ENCODE data around the gene PRICKLE1. TPM values are rescaled to one million over a fixed set of nuclear protein-coding genes. Genes with fewer than 3 reads are reported as not detected.

Gene PRICKLE1
- total and polyA plus RNA-seq, 2 experiments from 2014 or later = 16.5 to 25.9 TPM

DNA sequence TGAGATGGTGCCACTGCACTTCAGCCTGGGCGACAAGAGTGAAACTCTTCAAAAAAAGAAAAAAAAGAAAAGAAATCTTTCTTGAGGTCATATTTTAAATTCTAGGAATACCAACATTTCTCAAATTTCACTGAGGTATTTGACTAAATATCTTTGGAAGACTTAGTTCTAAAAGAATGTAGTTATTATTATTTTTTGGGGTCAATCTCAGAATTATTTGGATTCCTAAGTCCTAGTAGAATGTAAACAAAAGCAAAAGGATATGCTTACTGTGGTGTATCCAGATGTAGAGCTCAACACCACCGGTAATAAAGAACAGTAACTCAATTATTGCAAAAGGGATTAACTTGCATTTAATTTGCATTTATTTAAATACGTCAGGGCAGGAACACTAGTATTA lies 25.0 kb downstream of the PRICKLE1 start:
- 76% methylated on average over 3 of the region's 3 CpGs for WGBS (ENCODE audit: low lambda C conversion rate, missing lambda C conversion rate)
- Histone ChIP-seq H3K4me3 (no peak overlapping the region), H3K9me2 (replicated peaks; ENCODE audit: insufficient read depth) (no peaks in the 10 kb centered on the region), H4K20me1 (ENCODE audit: insufficient read depth, poor library complexity, severe bottlenecking) (peaks cover 26% of the 10 kb centered on the region), H3K4me1 (ENCODE audit: insufficient read depth) (no peaks in the 10 kb centered on the region), H3K9me3 (ENCODE audit: low read depth) (no peaks in the 10 kb centered on the region), H3K36me3 (replicated peaks; ENCODE audit: insufficient read depth, low read depth) (no peaks in the 10 kb centered on the region), H3K27me3 (no peaks in the 10 kb centered on the region), H3K79me2 (peaks cover 81% of the 10 kb centered on the region), H3K4me2 (peak overlapping the region; percentile 16), H2AFZ (no peak overlapping the region), H3K27ac (no peak overlapping the region)
- DNase-seq (ENCODE audit: low spot score) = no peak
- TF ChIP-seq CTCF (IDR thresholded peaks at IDR 0.05; ENCODE audit: poor library complexity) = no peak
- TF ChIP-seq EZH2phosphoT487 (IDR thresholded peaks at IDR 0.05; ENCODE audit: low read depth, severe bottlenecking, unreplicated experiment) = no peak

DNA sequence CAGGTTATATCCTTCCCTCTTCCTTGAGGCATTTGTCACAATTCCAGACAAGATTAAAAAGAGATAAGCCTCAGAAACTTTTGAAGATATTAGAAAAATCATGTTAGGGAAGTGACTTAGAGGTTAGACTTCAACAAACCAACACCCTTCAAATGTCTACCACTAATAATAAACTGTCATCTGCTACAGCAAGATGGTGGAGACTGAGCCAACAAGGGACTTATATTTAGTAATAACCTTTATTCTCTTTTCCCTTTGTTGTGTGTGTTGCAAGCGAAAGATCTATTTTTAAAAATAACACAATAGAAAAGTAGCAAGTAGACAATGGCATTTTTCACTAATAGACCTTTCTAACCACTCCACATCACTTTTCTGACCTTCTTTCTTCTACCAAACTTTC lies 28.6 kb downstream of the PRICKLE1 start:
- no peaks in the 10 kb centered on the region for H3K9me3 ChIP-seq (ENCODE audit: low read depth)
- no peaks in the 10 kb centered on the region for H3K27me3 ChIP-seq
- no peak overlapping the region for H3K4me2 ChIP-seq
- H4K20me1 ChIP-seq (ENCODE audit: insufficient read depth, poor library complexity, severe bottlenecking) = peaks cover 31% of the 10 kb centered on the region
- H2AFZ ChIP-seq = no peak overlapping the region
- H3K27ac ChIP-seq = no peak overlapping the region
- H3K9me2 ChIP-seq (replicated peaks; ENCODE audit: insufficient read depth) = no peaks in the 10 kb centered on the region
- TF ChIP-seq EZH2 (IDR thresholded peaks at IDR 0.05; ENCODE audit: borderline replicate concordance) (no peak), CTCF (IDR thresholded peaks at IDR 0.05; ENCODE audit: poor library complexity) (no peak), EZH2phosphoT487 (IDR thresholded peaks at IDR 0.05; ENCODE audit: low read depth, severe bottlenecking, unreplicated experiment) (no peak)
- no peaks in the 10 kb centered on the region for H3K4me1 ChIP-seq (ENCODE audit: insufficient read depth)
- peaks cover 88% of the 10 kb centered on the region for H3K79me2 ChIP-seq
- no peak overlapping the region for H3K4me3 ChIP-seq
- no peaks in the 10 kb centered on the region for H3K36me3 ChIP-seq (replicated peaks; ENCODE audit: insufficient read depth, low read depth)
- DNase-seq (ENCODE audit: low spot score) = no peak
- WGBS (ENCODE audit: low lambda C conversion rate, missing lambda C conversion rate) = 100% methylated on average over 1 of the region's 1 CpG

- H2AFZ ChIP-seq = no peak overlapping the region
- no peaks in the 10 kb centered on the region for H3K9me2 ChIP-seq (replicated peaks; ENCODE audit: insufficient read depth)
- H3K36me3 ChIP-seq (replicated peaks; ENCODE audit: insufficient read depth, low read depth) = no peaks in the 10 kb centered on the region
- H4K20me1 ChIP-seq (ENCODE audit: insufficient read depth, poor library complexity, severe bottlenecking) = peaks cover 35% of the 10 kb centered on the region
- H3K79me2 ChIP-seq = peaks cover 87% of the 10 kb centered on the region
- H3K27me3 ChIP-seq = no peaks in the 10 kb centered on the region
- TF ChIP-seq EZH2 (IDR thresholded peaks at IDR 0.05; ENCODE audit: borderline replicate concordance) (no peak), CTCF (IDR thresholded peaks at IDR 0.05; ENCODE audit: poor library complexity) (no peak), EZH2phosphoT487 (IDR thresholded peaks at IDR 0.05; ENCODE audit: low read depth, severe bottlenecking, unreplicated experiment) (no peak)
- H3K9me3 ChIP-seq (ENCODE audit: low read depth) = no peaks in the 10 kb centered on the region
- no peaks in the 10 kb centered on the region for H3K4me1 ChIP-seq (ENCODE audit: insufficient read depth)
- no peak overlapping the region for H3K27ac ChIP-seq
- H3K4me3 ChIP-seq = no peak overlapping the region
- WGBS (ENCODE audit: low lambda C conversion rate, missing lambda C conversion rate) = 80% methylated on average over 3 of the region's 3 CpGs
- H3K4me2 ChIP-seq = no peak overlapping the region
- no peak for DNase-seq (ENCODE audit: low spot score)
These were observed 31.9 kb downstream of the PRICKLE1 start for GRCh38 chr12:42557586-42558172.

Data from hepatocyte (in vitro differentiated cells).